K562 (cell line): ENCODE measurements around the gene USP13.

Source experiments
- CHD2 ChIP-seq: IDR thresholded peaks from 2 replicates; pipeline ENCODE4 v1.6.1; 2011; ENCODE audit warnings: low read depth, low read length
- EWSR1 ChIP-seq: fragments of 450-650 bp; IDR thresholded peaks from 2 replicates; pipeline ENCODE4 v1.6.1; 2018; ENCODE audit warnings: borderline replicate concordance, mild to moderate bottlenecking, low read depth, moderate library complexity; ENCODE audit not compliant: partially characterized antibody
- MAX ChIP-seq: sonication (generic); formaldehyde crosslinking; IDR thresholded peaks from 2 replicates; pipeline ENCODE4 v1.9.0; 2022; ENCODE audit warnings: mild to moderate bottlenecking, missing genetic modification reagents
- POLR2A ChIP-seq: fragments of 450-650 bp; conservative IDR thresholded peaks from 2 replicates; pipeline ENCODE4 v1.6.1; 2016
- TAL1 ChIP-seq: fragments of 450-650 bp; IDR thresholded peaks from 2 replicates; pipeline ENCODE4 v1.6.1; 2016; ENCODE audit warnings: mild to moderate bottlenecking
- TBL1XR1 ChIP-seq, 2 experiments: IDR thresholded peaks; 2 replicates each; pipeline ENCODE4 v1.6.1; 2012; ENCODE audit warnings: improper control_type of control experiment in 2 of 2, low read length in 2 of 2, mild to moderate bottlenecking in 1 of 2
- USF2 ChIP-seq: sonication (generic); formaldehyde crosslinking; IDR thresholded peaks from 2 replicates; pipeline ENCODE4 v1.5.0; 2020; ENCODE audit warnings: missing genetic modification reagents
- ZBTB1 ChIP-seq: sonication (generic); formaldehyde crosslinking; IDR thresholded peaks from 2 replicates; pipeline ENCODE4 v1.8.1; 2023; ENCODE audit warnings: missing genetic modification reagents, low read depth, mild to moderate bottlenecking, borderline replicate concordance
- TF ChIP-seq, protein P1 (sequence below), 3 experiments: IDR thresholded peaks in 2 of 3; conservative IDR thresholded peaks in 1 of 3; 2 replicates each; pipeline ENCODE4 v1.5.1; 2011 to 2012; ENCODE audit warnings: low read length in 3 of 3, mild to moderate bottlenecking in 3 of 3, control low read depth in 2 of 3, improper control_type of control experiment in 1 of 3, inconsistent platforms in 1 of 3, low read depth in 1 of 3, mixed read lengths in 1 of 3, moderate library complexity in 1 of 3; ENCODE audit not compliant: insufficient read depth in 2 of 3

DNA sequence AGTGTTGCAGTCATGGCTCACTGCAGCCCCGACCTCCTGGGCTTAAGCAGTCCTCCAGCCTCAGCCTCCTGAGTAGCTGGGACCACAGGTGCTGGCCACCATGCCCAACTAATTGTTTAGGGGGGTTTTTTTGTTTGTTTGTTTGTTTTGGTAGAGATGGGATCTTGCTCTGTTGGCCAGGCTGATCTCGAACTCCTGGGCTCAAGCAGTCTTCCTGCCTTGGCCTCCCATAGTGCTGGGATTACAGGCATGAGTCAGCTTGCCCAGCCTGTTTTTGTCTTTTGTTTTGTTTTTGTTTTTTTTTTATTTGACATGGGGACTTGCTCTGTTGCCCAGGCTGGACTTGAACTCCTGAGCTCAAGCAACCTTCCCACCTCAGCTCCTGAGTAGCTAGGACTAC lies 30.8 kb upstream of the USP13 start:
- TF ChIP-seq EWSR1: no peak
- no peak for TF ChIP-seq USF2 (CRISPR knock-in tag)
- TF ChIP-seq POLR2A: no peak
- no peak for TF ChIP-seq ZBTB1
- TF ChIP-seq, protein P1, sequence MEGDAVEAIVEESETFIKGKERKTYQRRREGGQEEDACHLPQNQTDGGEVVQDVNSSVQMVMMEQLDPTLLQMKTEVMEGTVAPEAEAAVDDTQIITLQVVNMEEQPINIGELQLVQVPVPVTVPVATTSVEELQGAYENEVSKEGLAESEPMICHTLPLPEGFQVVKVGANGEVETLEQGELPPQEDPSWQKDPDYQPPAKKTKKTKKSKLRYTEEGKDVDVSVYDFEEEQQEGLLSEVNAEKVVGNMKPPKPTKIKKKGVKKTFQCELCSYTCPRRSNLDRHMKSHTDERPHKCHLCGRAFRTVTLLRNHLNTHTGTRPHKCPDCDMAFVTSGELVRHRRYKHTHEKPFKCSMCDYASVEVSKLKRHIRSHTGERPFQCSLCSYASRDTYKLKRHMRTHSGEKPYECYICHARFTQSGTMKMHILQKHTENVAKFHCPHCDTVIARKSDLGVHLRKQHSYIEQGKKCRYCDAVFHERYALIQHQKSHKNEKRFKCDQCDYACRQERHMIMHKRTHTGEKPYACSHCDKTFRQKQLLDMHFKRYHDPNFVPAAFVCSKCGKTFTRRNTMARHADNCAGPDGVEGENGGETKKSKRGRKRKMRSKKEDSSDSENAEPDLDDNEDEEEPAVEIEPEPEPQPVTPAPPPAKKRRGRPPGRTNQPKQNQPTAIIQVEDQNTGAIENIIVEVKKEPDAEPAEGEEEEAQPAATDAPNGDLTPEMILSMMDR (IDR thresholded peaks at IDR 0.05 in 2 of 3, conservative IDR thresholded peaks at IDR 0.05 in 1 of 3; ENCODE audit: insufficient read depth in 2 of 3, low read depth in 1 of 3, low read length in 3 of 3): no peak
- TF ChIP-seq TBL1XR1 (IDR thresholded peaks at IDR 0.05; ENCODE audit: low read length in 2 of 2): no peak
- TF ChIP-seq MAX (CRISPR knock-in tag): no peak
- no peak for TF ChIP-seq TAL1
- no peak for TF ChIP-seq CHD2
